Upper lobe of left lung (tissue), 6 donors: ENCODE data around the gene CAMK1D. TPM values are rescaled to one million over a fixed set of nuclear protein-coding genes. Genes with fewer than 3 reads are reported as not detected.
A peak's percentile ranks its signal among the peaks of the same experiment; 100 is the strongest.

Experiments
- ATAC-seq, 2 donors: fragments of 200-7000 bp; cut with Tn5 transposase; one replicate each; pipeline ENCODE4 v1.9.1; 2022; ENCODE audit warnings: mild to moderate bottlenecking in 2 of 2, moderate library complexity in 2 of 2; ENCODE audit not compliant: low FRiP score in 2 of 2
- DNase-seq, 2 donors: peaks; one replicate each; pipeline ENCODE4 v3.0.0-alpha.2; 2019 to 2020
- H3K27ac ChIP-seq, 4 donors: fragments of 200-600 bp; sonication (generic); one replicate each; pipeline ENCODE4 v1.5.1; 2016 to 2019
- H3K27me3 ChIP-seq, 4 donors: fragments of 200-600 bp; sonication (generic); one replicate each; pipeline ENCODE4 v1.5.1; 2017 to 2019
- H3K36me3 ChIP-seq, 4 donors: fragments of 200-600 bp; sonication (generic); one replicate each; pipeline ENCODE4 v1.5.1; 2016 to 2019
- H3K4me1 ChIP-seq, 4 donors: fragments of 200-600 bp; sonication (generic); one replicate each; pipeline ENCODE4 v1.5.1; 2018 to 2019
- H3K4me3 ChIP-seq, 4 donors: fragments of 200-600 bp; sonication (generic); one replicate each; pipeline ENCODE4 v1.5.1; 2017 to 2019; ENCODE audit warnings: mild to moderate bottlenecking in 2 of 4, moderate library complexity in 1 of 4
- H3K9me3 ChIP-seq, 4 donors: fragments of 200-600 bp; sonication (generic); one replicate each; pipeline ENCODE4 v1.5.1; 2018 to 2019
- EP300 ChIP-seq, 4 donors: sonication (generic); formaldehyde crosslinking; IDR thresholded peaks; one replicate each; pipeline ENCODE4 v1.5.1; 2017; ENCODE audit warnings: antibody characterized with exemption in 4 of 4, control low read depth in 2 of 4
- POLR2A ChIP-seq, 4 donors: fragments of 450-650 bp; IDR thresholded peaks; one replicate each; pipeline ENCODE4 v1.5.1; 2016 to 2017; ENCODE audit warnings: antibody characterized with exemption in 4 of 4, mild to moderate bottlenecking in 2 of 4
- POLR2AphosphoS5 ChIP-seq, 2 donors: sonication (generic); formaldehyde crosslinking; IDR thresholded peaks; one replicate each; pipeline ENCODE4 v1.5.1; 2017; ENCODE audit warnings: antibody characterized with exemption in 2 of 2
- WGBS, 2 donors: methylation state at CpG; one replicate each; pipeline ENCODE4 v1.1.5; 2017 to 2018; 5-methylcytosine and 5-hydroxymethylcytosine counted together
- total RNA-seq, 6 donors: library from RNA; depleted of rRNA in 4 of 6; stranded (reverse); fragments of >200 nt in 4 of 6; gene quantifications; one replicate each; pipeline versions ENCODE4 v1.1.0 to v1.2.1, GENCODE V29; 2016 to 2021
- TF ChIP-seq, protein P1 (sequence below), 6 experiments: fragments of 450-650 bp in 4 of 6; fragments of 200-600 bp in 2 of 6; sonication (generic) in 2 of 6; IDR thresholded peaks; one replicate each; pipeline ENCODE4 v1.5.1; 2016 to 2019; ENCODE audit warnings: antibody characterized with exemption in 6 of 6
- donor health status: DM: no; HTN: no; CAD: no; lungs with moderate emphysema.
- donor health status: DM: no; HTN: yes; CAD: no; lungs with severe emphysema.

CAMK1D gene
- total RNA-seq, 6 donors from 2014 or later = 6.2 to 29.2 (median 19.0) TPM

DNA sequence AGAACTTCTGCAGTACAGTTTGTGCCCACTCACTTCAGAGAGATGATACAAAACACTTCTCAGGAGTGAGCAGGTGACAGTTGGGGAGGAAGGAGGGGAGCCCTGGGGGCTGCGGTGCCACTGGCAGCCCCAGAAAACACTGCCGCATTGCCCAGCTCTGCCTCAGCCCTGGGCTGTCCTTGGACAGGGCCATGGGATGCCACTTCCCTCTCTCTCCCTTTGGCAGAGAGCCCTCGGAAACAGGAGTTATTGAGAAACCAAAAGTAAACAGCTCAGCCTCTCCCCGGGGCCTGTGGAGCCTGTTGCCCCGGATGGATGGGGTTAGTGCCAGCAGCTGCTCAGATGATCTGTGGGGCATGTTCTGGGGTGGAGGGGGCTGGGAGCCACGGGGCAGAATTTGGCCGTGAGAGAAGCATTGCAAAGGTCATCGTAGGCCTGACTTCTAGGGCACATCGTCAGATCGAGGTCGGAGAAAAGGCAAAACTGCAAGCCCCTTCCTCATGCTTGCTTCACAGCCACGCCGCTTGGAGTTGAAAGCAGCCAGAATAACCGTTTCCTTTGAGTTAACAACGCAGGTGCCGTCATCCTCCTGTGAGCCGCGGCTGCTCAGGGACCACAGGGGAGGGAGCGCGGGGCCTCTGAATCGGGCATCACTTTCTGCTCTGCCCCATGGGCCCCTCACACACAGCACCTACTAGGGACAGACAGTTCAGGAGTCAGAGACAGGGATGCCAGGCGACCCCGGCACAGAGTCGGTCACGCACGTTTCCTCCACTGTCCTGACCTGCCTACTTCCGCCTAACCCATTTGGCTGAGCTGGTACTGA, 256.4 kb downstream of the CAMK1D start:
- H3K9me3 ChIP-seq = no peaks in the 10 kb centered on the region
- 20 to 28% methylated on average over 16 to 27 of the region's 27 CpGs for WGBS, 2 donors
- TF ChIP-seq, protein P1, sequence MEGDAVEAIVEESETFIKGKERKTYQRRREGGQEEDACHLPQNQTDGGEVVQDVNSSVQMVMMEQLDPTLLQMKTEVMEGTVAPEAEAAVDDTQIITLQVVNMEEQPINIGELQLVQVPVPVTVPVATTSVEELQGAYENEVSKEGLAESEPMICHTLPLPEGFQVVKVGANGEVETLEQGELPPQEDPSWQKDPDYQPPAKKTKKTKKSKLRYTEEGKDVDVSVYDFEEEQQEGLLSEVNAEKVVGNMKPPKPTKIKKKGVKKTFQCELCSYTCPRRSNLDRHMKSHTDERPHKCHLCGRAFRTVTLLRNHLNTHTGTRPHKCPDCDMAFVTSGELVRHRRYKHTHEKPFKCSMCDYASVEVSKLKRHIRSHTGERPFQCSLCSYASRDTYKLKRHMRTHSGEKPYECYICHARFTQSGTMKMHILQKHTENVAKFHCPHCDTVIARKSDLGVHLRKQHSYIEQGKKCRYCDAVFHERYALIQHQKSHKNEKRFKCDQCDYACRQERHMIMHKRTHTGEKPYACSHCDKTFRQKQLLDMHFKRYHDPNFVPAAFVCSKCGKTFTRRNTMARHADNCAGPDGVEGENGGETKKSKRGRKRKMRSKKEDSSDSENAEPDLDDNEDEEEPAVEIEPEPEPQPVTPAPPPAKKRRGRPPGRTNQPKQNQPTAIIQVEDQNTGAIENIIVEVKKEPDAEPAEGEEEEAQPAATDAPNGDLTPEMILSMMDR (IDR thresholded peaks at IDR 0.05) = no peak
- TF ChIP-seq EP300 (IDR thresholded peaks at IDR 0.05) = no peak
- peak in 1 of 2 donors; percentile 50 for TF ChIP-seq POLR2AphosphoS5 (IDR thresholded peaks at IDR 0.05)
- ATAC-seq (peak; percentile 89 to 91), DNase-seq (peak; percentile 48 to 88)
- H3K27me3 ChIP-seq = no peaks in the 10 kb centered on the region
- peak overlapping the region; percentile 1 to 74 (median 64) for H3K27ac ChIP-seq
- peaks cover 13 to 28% (median 16%) of the 10 kb centered on the region in 4 donors for H3K4me1 ChIP-seq
- no peaks in the 10 kb centered on the region for H3K36me3 ChIP-seq
- H3K4me3 ChIP-seq = peak overlapping the region in 3 of 4 donors; percentile 23 to 39 (median 37)

DNA sequence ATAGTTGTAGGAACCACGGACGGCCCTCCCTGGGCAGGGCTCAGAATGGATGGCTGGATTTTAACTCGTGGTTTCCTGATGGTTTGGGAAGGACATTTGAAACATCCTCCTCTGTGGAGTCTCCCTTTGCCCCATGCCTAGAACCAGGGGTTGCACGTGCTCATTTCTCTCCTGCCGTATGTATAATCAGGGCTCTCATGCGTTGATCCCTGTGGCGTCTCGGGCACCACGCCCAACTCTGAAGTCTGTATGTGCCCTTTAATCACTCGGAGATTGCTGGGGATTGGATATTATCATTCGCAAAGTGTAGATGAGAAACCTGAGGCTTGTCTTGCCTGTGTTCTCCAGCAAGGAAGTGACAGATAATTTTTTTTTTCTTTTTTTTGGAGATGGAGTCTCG, 257.1 kb downstream of the CAMK1D start:
- Histone ChIP-seq H3K36me3 (no peaks in the 10 kb centered on the region), H3K27ac (peak overlapping the region in 1 of 4 donors; percentile 74), H3K27me3 (no peaks in the 10 kb centered on the region), H3K9me3 (no peaks in the 10 kb centered on the region), H3K4me1 (peaks cover 13 to 28% (median 16%) of the 10 kb centered on the region in 4 donors), H3K4me3 (no peak overlapping the region)
- ATAC-seq = no peak
- TF ChIP-seq, protein P1 (IDR thresholded peaks at IDR 0.05) = no peak
- no peak for TF ChIP-seq POLR2A (IDR thresholded peaks at IDR 0.05)
- TF ChIP-seq EP300 (IDR thresholded peaks at IDR 0.05) = no peak
- TF ChIP-seq POLR2AphosphoS5 (IDR thresholded peaks at IDR 0.05) = no peak
- WGBS, 2 donors = 70 to 81% methylated on average over 12 of the region's 12 CpGs
- no peak for DNase-seq

DNA sequence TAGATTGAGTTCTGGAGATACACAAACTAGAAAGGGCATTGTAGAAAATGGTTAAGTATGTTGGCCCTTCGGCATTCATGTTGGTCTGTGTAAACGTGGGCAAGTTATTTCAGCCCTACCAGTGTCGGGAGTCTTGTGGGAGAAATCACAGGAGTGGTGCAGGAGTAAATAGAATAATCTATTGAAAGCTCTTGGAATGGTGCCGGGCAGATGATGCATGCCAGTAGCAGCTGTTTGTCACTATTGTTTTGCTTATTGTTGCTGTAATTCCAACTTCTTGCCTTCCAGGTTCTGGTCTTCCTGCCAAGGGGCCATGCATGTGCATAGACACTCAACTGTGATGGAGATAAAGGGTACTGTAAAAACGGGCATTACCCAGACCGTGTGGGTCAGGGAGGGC, 259.4 kb downstream of the CAMK1D start:
- ATAC-seq = no peak
- Histone ChIP-seq H3K4me1 (peaks cover 11 to 18% (median 14%) of the 10 kb centered on the region in 4 donors), H3K27ac (no peak overlapping the region), H3K27me3 (no peaks in the 10 kb centered on the region), H3K4me3 (no peak overlapping the region), H3K36me3 (no peaks in the 10 kb centered on the region), H3K9me3 (no peaks in the 10 kb centered on the region)
- no peak for DNase-seq
- 66 to 77% methylated on average over 6 of the region's 6 CpGs for WGBS, 2 donors
- no peak for TF ChIP-seq POLR2AphosphoS5 (IDR thresholded peaks at IDR 0.05)
- TF ChIP-seq, protein P1 (IDR thresholded peaks at IDR 0.05) = no peak
- TF ChIP-seq POLR2A (IDR thresholded peaks at IDR 0.05) = no peak
- TF ChIP-seq EP300 (IDR thresholded peaks at IDR 0.05) = no peak

DNA sequence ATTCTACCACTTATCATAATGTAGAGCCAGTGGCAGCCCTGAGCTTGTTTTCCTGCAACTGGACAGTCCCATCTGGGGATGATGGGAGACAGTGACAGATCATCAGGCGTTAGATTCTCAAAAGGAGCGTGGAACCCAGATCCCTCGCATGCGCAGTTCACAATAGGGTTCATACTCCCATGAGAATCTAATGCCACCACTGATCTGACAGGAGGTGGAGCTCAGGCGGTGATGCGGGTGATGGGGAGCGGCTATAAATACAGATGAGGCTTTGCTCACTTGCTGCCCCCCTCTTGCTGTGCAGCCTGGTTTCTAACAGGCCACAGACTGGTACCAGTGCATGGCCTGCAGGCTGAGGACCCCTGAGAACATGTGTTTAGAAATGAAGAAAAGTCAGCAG, 260.1 kb downstream of the CAMK1D start:
- Histone ChIP-seq H3K4me1 (peaks cover 11 to 18% (median 14%) of the 10 kb centered on the region in 4 donors), H3K4me3 (no peak overlapping the region), H3K27ac (no peak overlapping the region), H3K9me3 (no peaks in the 10 kb centered on the region), H3K36me3 (no peaks in the 10 kb centered on the region), H3K27me3 (no peaks in the 10 kb centered on the region)
- ATAC-seq = no peak
- DNase-seq = no peak
- 86 to 91% methylated on average over 7 of the region's 7 CpGs for WGBS, 2 donors
- TF ChIP-seq EP300 (IDR thresholded peaks at IDR 0.05) (no peak), POLR2A (IDR thresholded peaks at IDR 0.05) (no peak), POLR2AphosphoS5 (IDR thresholded peaks at IDR 0.05) (no peak)
- TF ChIP-seq, protein P1 (IDR thresholded peaks at IDR 0.05) = no peak
